SHP77 treated with DMSO at 0.1 percent for 48 hours (cell line): ENCODE data around the gene PTPRD.

ENCODE experiments used
- DNase-seq: peaks from one replicate; lab custom pipeline; 2025; lab: John Stamatoyannopoulos, UW

The PTPRD gene

GRCh38 chr9:8382266-8382665 is 2230.5 kb downstream of the PTPRD start:
- DNase-seq = no peak

GRCh38 chr9:8381601-8382000 is 2231.2 kb downstream of the PTPRD start:
- no peak for DNase-seq

GRCh38 chr9:8374471-8374870 is 2238.3 kb downstream of the PTPRD start:
- DNase-seq = no peak

- DNase-seq = no peak
These were observed 2241.1 kb downstream of the PTPRD start for GRCh38 chr9:8371686-8372085.

- no peak for DNase-seq
These were observed 2246.5 kb downstream of the PTPRD start for GRCh38 chr9:8366161-8366926.

DNA sequence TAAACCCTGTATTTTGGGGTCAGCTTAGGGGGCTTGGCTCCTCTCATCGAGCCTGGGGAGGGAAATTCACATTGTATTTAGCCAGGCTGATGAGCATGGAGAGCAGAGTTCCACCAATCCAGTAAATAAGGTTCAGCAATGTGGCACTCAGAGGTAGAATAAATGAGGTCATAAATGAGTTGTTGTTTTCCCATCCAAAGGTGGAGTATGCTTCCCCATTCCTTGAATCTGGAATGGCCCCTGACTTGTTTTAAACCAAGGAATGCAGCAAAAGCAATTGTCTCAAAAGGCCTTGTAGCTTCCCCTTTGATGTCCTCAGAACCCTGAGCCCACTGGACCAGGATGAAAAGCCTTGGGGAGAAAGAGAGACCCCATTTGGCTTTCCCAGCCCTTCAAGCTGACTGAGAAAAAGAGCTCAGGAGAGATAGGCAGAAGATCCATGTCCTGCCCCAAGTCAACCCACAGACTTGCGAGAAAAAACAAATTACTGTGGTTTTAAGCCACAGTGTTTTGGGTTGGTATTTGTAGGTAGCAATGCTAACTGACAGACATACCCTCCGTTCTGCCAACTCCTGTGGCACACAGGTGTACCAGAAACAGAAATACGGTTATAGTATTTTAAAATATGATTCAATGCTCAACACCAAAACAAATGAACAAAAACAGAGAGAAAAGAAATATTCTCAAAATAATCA is 2247.2 kb downstream of the PTPRD start:
- no peak for DNase-seq

GRCh38 chr9:8365029-8365428 is 2247.8 kb downstream of the PTPRD start:
- DNase-seq = no peak

DNA sequence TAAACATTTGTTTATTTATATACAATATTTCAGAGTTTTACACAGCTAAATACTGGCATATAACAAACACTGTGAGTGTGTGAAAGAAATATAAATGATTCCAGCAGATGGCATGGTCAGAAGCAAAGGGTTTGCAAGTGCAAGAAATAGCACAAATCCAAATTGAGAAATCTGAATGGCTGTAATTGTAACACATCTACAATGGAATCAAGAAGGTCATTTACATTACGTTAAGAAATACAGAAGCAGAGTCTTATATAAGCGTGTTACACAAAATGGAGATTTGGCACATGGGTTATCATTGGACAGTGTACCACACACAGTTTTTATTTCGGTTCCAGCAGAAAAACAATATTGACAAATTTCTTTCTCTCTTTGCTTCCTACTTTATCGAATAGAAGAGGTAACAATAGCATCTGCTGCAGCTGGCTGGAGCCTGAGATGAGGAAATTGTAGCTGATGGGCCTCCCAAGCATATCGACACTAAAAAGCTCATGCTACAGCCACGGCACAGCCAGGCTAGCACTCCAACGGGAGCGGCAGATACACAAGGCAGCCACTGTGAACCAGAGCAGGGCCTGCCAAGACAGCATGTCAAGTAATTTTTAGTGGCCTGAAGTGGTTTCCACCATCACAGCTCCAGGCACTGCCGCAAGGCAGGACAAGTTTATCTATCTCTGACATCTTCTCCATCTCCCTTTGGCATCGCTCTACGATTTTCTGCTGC is 2248.6 kb downstream of the PTPRD start:
- no peak for DNase-seq

DNA sequence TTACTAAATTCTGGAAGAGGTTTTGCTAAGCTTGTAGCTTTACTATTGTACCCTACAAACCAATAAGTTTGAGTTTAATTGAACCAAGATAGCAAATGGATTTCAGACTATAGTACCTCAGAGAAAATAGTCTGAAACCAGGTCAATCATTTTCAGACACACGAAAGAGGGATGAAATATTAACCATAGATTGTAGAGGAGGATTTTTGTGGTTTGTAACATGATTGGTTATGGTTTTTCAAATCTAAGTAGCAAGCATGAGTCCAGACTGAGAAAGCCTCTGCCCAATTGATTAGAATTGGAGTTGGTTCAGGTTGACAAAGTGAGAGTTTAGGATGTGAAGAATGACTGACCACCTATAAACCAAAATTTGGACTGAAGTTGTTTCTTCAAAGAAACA is 2250.6 kb downstream of the PTPRD start:
- no peak for DNase-seq

DNA sequence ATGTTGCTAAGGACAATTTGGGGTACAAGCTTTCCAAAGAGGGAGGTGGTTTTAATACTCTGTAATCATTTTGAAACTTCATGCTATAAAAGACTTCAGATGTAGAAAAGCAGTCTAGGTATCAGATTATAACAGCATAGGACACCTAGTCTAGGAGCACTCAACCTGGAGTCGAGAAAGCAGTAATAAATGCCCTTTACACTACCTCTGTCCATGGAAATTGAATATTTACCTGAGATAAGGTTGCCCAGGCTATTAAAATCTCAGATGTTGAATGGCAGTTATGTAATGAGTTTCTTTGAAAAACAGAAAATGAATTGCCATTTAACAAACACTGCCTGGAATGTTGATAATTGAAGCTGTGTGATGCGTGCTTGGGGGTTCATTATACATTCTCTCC is 2251.4 kb downstream of the PTPRD start:
- no peak for DNase-seq

GRCh38 chr9:8356406-8356805 is 2256.4 kb downstream of the PTPRD start:
- DNase-seq = no peak

GRCh38 chr9:8351436-8351835 is 2261.4 kb downstream of the PTPRD start:
- no peak for DNase-seq

DNA sequence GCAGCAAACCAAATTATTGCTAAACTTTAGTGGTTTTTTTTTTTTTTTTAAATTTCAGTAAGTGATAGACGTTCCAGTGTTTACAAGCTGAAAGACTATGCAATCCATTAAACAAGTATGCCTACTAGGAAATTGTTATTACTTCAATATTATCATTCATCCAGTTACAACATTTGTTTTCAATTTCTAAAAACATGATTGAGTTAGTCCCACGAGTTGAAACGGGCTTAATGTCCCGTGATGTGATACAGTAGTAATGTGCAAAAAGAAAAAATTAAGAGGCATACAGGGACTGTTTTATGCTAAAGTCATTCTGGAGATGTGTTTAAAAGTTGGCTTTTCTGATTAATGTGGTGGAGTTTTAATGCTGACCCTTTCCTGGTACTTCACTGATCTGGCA is 2262.9 kb downstream of the PTPRD start:
- no peak for DNase-seq

DNA sequence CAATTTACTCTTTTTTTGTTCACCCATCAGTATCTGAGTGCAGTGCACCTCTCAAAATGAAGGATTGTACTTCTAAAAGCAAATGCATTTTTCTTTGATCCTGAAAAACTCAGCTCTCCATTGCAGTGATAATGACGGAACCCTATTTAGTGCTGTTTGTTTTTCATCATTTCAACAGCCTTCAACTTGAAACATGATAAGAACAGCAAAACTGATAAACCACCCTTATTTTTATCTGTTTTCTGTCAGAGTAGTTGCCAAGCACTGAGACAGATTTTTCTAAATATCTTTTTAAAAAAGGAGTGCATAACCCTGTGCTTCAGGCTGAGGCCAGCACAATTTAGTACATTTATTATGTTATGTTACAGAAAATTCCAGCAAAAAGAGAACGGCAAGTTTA is 2263.4 kb downstream of the PTPRD start:
- no peak for DNase-seq

GRCh38 chr9:8348756-8349155 is 2264.0 kb downstream of the PTPRD start:
- DNase-seq = no peak

- no peak for DNase-seq
These were observed 2266.5 kb downstream of the PTPRD start for GRCh38 chr9:8346296-8346695.

DNA sequence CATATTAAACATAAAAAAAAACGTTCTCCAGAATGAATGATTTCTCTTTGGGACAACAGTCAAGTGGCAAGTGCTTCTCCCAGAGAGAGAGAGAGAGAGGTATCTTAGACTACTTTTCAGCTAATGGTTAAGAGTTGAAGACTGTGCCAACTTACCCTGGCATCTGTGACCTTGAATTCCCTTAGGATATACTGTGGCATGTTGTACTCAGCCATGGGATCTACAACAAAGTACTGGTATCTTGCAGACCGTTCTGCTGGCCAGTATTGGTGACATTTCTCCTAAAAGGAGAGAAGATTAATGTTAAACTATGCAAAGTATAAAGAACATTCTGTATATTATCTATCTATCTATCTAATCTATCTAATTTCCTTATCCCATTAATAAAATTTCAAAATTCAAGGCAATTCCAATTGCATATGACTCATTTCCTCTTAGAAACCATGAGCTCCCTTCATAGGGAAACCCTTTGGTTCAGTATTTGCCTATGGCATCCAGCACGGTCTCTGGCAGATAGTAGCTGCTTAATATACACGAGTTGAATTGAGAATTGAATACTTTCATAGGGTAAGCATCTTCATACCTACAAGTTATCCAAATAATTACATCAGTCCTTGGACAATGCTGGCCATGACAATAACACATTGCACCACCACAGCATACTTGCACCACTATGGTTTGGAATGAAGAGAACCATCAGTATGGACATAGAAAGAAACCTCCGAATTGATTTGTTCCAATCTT is 2273.9 kb downstream of the PTPRD start:
- DNase-seq = no peak

GRCh38 chr9:8337834-8338766 is 2274.7 kb downstream of the PTPRD start:
- DNase-seq = no peak

GRCh38 chr9:8332871-8333270 is 2279.9 kb downstream of the PTPRD start:
- no peak for DNase-seq

DNA sequence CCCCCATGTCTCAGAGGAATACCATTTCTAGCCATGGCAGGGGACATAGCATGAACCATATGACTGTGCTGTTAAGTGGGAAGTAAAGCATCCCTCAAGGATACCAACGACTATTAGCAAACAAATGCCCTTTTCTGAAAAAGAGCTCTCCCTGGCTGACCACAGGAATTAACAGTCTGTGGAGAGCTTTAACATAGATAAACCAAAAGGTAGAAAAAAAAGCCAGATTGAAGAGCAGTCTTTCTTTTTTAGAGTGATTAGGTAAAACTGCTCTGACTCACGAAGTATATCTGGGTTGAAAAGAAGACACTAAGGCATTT is 2280.5 kb downstream of the PTPRD start:
- DNase-seq = no peak
